H9 (cell line): ENCODE results near the gene TSSK6. TPM values are rescaled to one million over a fixed set of nuclear protein-coding genes. Genes with fewer than 3 reads are reported as not detected.

Experiments used
- DNase-seq: peaks from one replicate; pipeline ENCODE4 v3.0.0-alpha.2; 2017
- H2AFZ ChIP-seq: one replicate; pipeline ENCODE4 v1.6.1; 2013; ENCODE audit warnings: mild to moderate bottlenecking, low read length, control low read depth, moderate library complexity
- H2AK5ac ChIP-seq: 2 replicates; pipeline ENCODE4 v1.6.1; 2013; ENCODE audit warnings: low read length, control low read depth, mixed read lengths; ENCODE audit not compliant: insufficient read length
- H2BK120ac ChIP-seq: one replicate; pipeline ENCODE4 v1.6.1; 2013; ENCODE audit warnings: low read depth, mild to moderate bottlenecking, low read length, control low read depth, inconsistent platforms; ENCODE audit not compliant: poor library complexity, severe bottlenecking
- H2BK12ac ChIP-seq: 2 replicates; pipeline ENCODE4 v1.6.1; 2013; ENCODE audit warnings: low read length, control low read depth, mixed read lengths, low read depth; ENCODE audit not compliant: insufficient read length
- H2BK15ac ChIP-seq: 2 replicates; pipeline ENCODE4 v1.6.1; 2013; ENCODE audit warnings: low read depth, low read length, control low read depth
- H2BK20ac ChIP-seq: one replicate; pipeline ENCODE4 v1.6.1; 2013; ENCODE audit warnings: low read depth, mild to moderate bottlenecking, low read length, control low read depth, inconsistent platforms; ENCODE audit not compliant: poor library complexity, severe bottlenecking
- H2BK5ac ChIP-seq: 2 replicates; pipeline ENCODE4 v1.6.1; 2013; ENCODE audit warnings: low read length, control low read depth, mixed read lengths; ENCODE audit not compliant: insufficient read length
- H3K14ac ChIP-seq: 2 replicates; pipeline ENCODE4 v1.6.1; 2013; ENCODE audit warnings: low read length, control low read depth; ENCODE audit not compliant: insufficient read depth
- H3K18ac ChIP-seq: 2 replicates; pipeline ENCODE4 v1.6.1; 2013; ENCODE audit warnings: low read depth, mild to moderate bottlenecking, mixed read lengths, low read length, control low read depth; ENCODE audit not compliant: insufficient read length
- H3K23ac ChIP-seq: 2 replicates; pipeline ENCODE4 v1.6.1; 2013; ENCODE audit warnings: low read length, control low read depth, mixed read lengths, low read depth; ENCODE audit not compliant: insufficient read length
- H3K23me2 ChIP-seq: 2 replicates; pipeline ENCODE4 v1.6.1; 2013; ENCODE audit warnings: low read depth, mild to moderate bottlenecking, mixed read lengths, low read length, control low read depth; ENCODE audit not compliant: insufficient read length, poor library complexity, severe bottlenecking
- H3K27ac ChIP-seq: 2 replicates; pipeline ENCODE4 v1.5.1; 2013; ENCODE audit warnings: low read length, control low read depth, mixed read lengths, low read depth; ENCODE audit not compliant: insufficient read length
- H3K27me3 ChIP-seq: 2 replicates; pipeline ENCODE4 v1.6.1; 2013; ENCODE audit warnings: low read length, control low read depth, inconsistent platforms; ENCODE audit not compliant: insufficient read depth
- H3K4ac ChIP-seq: 2 replicates; pipeline ENCODE4 v1.6.1; 2013; ENCODE audit warnings: low read depth, mild to moderate bottlenecking, control low read depth, inconsistent platforms, low read length, moderate library complexity
- H3K4me1 ChIP-seq: 2 replicates; pipeline ENCODE4 v1.6.1; 2013; ENCODE audit warnings: low read length, control low read depth, inconsistent platforms; ENCODE audit not compliant: insufficient read depth
- H3K4me2 ChIP-seq: 2 replicates; pipeline ENCODE4 v1.6.1; 2013; ENCODE audit warnings: low read length, control low read depth, mixed read lengths; ENCODE audit not compliant: insufficient read length, insufficient read depth
- H3K56ac ChIP-seq: 2 replicates; pipeline ENCODE4 v1.6.1; 2013; ENCODE audit warnings: low read depth, mild to moderate bottlenecking, mixed read lengths, low read length, control low read depth; ENCODE audit not compliant: insufficient read length
- H3K79me1 ChIP-seq: 2 replicates; pipeline ENCODE4 v1.6.1; 2013; ENCODE audit warnings: low read depth, mild to moderate bottlenecking, moderate library complexity, low read length, control low read depth, inconsistent platforms; ENCODE audit not compliant: insufficient read depth, poor library complexity, severe bottlenecking
- H3K79me2 ChIP-seq: 2 replicates; pipeline ENCODE4 v1.6.1; 2013; ENCODE audit warnings: low read length, control low read depth, inconsistent platforms; ENCODE audit not compliant: insufficient read depth
- H3K9ac ChIP-seq: 2 replicates; pipeline ENCODE4 v1.6.1; 2013; ENCODE audit warnings: low read length, control low read depth, mixed read lengths; ENCODE audit not compliant: insufficient read length; ENCODE audit errors: extremely low read depth
- H3K9me3 ChIP-seq: one replicate; pipeline ENCODE4 v1.6.1; 2013; ENCODE audit warnings: low read depth, low read length, inconsistent platforms; ENCODE audit not compliant: control insufficient read depth
- H3T11ph ChIP-seq: one replicate; pipeline ENCODE4 v1.6.1; 2013; ENCODE audit warnings: mild to moderate bottlenecking, low read length, control low read depth, inconsistent platforms
- H4K20me1 ChIP-seq: one replicate; pipeline ENCODE4 v1.6.1; 2013; ENCODE audit not compliant: control insufficient read depth, insufficient read length, insufficient read depth
- H4K5ac ChIP-seq: 2 replicates; pipeline ENCODE4 v1.6.1; 2013; ENCODE audit warnings: low read depth, mild to moderate bottlenecking, mixed read lengths, low read length, control low read depth; ENCODE audit not compliant: insufficient read length
- H4K8ac ChIP-seq: replicated peaks from 2 replicates; pipeline ENCODE4 v1.6.1; 2013; ENCODE audit warnings: low read length, control low read depth, mixed read lengths, low read depth; ENCODE audit not compliant: insufficient read length
- H4K91ac ChIP-seq: 2 replicates; pipeline ENCODE4 v1.6.1; 2013; ENCODE audit warnings: low read depth, mild to moderate bottlenecking, moderate library complexity, mixed read lengths, low read length, control low read depth; ENCODE audit not compliant: insufficient read length
- H3K27ac Mint-ChIP-seq, 3 experiments: 2 replicates in 2 of 3; 3 replicates in 1 of 3; pipeline ENCODE4 v1.8.0; 2020 to 2021; ENCODE audit warnings: mixed read lengths in 3 of 3, mild to moderate bottlenecking in 1 of 3, moderate library complexity in 1 of 3
- H3K27me3 Mint-ChIP-seq: 2 replicates; pipeline ENCODE4 v1.8.0; 2021; ENCODE audit warnings: low read depth, mild to moderate bottlenecking, moderate library complexity, mixed read lengths
- H3K36me3 Mint-ChIP-seq, 3 experiments: 2 replicates in 2 of 3; 3 replicates in 1 of 3; pipeline ENCODE4 v1.8.0; 2020 to 2021; ENCODE audit warnings: low read depth in 3 of 3, mixed read lengths in 3 of 3; ENCODE audit not compliant: insufficient read depth in 1 of 3
- H3K4me1 Mint-ChIP-seq, 2 experiments: 2 replicates each; pipeline ENCODE4 v1.8.0; 2020; ENCODE audit warnings: mixed read lengths in 2 of 2
- H3K4me3 Mint-ChIP-seq, 2 experiments: 2 replicates in 1 of 2; 3 replicates in 1 of 2; pipeline ENCODE4 v1.8.0; 2020 to 2021; ENCODE audit warnings: mild to moderate bottlenecking in 2 of 2, mixed read lengths in 2 of 2, moderate library complexity in 1 of 2
- H3K9me3 Mint-ChIP-seq, 2 experiments: 2 replicates in 1 of 2; 3 replicates in 1 of 2; pipeline ENCODE4 v1.8.0; 2020; ENCODE audit warnings: mild to moderate bottlenecking in 2 of 2, mixed read lengths in 2 of 2, moderate library complexity in 1 of 2
- whole genome bisulfite sequencing: extraction: QIAGEN DNeasy Blood & Tissue Kit; methylation state at CpG from one replicate; pipeline ENCODE4 v1.1.7; 2013; ENCODE audit warnings: missing lambda C conversion rate, low lambda C conversion rate, mixed read lengths; ENCODE audit not compliant: insufficient read length; ENCODE audit errors: extremely low coverage; 5-methylcytosine and 5-hydroxymethylcytosine counted together
- total RNA-seq: library from RNA; stranded (reverse); gene quantifications from 2 replicates; pipeline ENCODE4 v1.2.1, GENCODE V29; 2021
- TF ChIP-seq, protein P1 (sequence below): fragments of 200-600 bp; sonication (generic); conservative IDR thresholded peaks from 3 replicates; pipeline ENCODE4 v1.8.0; 2021; ENCODE audit warnings: antibody characterized with exemption, mild to moderate bottlenecking

The TSSK6 gene
- total RNA-seq, 1 experiment from 2014 or later, result 2.6 TPM

DNA sequence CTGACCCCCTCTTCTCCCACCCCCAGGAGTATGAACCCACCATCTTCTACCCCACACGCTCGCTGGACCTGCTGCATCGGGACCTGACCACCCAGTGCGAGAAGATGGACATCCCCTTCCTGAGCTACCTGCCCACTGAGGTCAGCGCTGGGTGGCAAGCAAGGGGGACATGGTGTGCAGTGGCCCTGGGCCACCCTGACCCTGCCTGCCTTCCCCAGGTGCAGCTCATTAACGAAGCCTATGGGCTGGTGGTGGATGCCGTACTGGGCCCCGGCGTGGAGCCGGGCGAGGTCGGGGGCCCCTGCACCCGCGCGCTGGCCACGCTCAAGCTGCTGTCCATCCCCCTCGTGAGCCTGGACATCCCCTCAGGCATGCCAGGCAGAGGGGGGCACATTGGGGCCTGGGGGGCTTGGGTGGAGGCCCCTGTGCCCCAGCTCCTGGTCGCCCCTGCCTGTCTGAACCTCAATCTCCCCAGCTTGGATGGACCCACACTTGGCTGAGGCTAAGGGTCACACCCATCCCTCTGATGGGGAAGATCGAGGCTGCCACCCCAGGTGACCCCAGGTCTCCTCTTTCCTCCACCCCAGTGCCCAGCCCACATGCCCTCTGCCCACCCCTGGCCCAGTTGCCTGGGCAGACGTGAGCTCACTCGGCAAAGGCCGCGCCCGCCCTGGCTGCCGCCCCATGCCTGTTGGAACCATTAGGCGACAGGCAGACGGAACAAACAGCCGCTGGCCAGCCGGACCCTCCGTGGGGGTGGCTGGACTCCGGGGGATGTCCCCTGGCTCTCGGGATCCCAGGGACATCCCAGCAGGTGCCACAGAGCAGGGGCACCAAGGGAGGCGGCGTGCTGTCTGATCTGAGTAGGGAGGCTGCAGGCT is 20.2 kb upstream of the TSSK6 start:
- H3K27me3 Mint-ChIP-seq, result peaks cover 32% of the 10 kb centered on the region
- H3K23ac ChIP-seq, result no peak overlapping the region
- no peak overlapping the region for H3K4ac ChIP-seq
- no peak overlapping the region for H2BK15ac ChIP-seq
- H2BK20ac ChIP-seq, result no peak overlapping the region
- H3K27me3 ChIP-seq, result peaks cover 2% of the 10 kb centered on the region; the same call in 1 of the 2 replicates
- H2BK5ac ChIP-seq, result no peak overlapping the region
- H3K23me2 ChIP-seq, result peaks cover 9% of the 10 kb centered on the region
- no peaks in the 10 kb centered on the region for H3K4me1 ChIP-seq
- no peak overlapping the region for H3K27ac ChIP-seq
- H2AK5ac ChIP-seq, result no peak overlapping the region
- H3K9me3 Mint-ChIP-seq, result no peaks in the 10 kb centered on the region; a peak in 1 of 5 replicates
- H3K9ac ChIP-seq, result no peak overlapping the region
- no peak overlapping the region for H2BK12ac ChIP-seq
- no peaks in the 10 kb centered on the region for H4K20me1 ChIP-seq
- H3K27ac Mint-ChIP-seq, result peak overlapping the region in 1 of 3 experiments; percentile 84; a peak in 1 of 7 replicates
- peaks cover 10 to 16% of the 10 kb centered on the region in 2 experiments for H3K4me1 Mint-ChIP-seq
- peak overlapping the region in 1 of 2 experiments; percentile 55; a peak in 2 of 5 replicates for H3K4me3 Mint-ChIP-seq
- H4K91ac ChIP-seq, result no peak overlapping the region
- no peaks in the 10 kb centered on the region for H3K79me1 ChIP-seq
- no peak overlapping the region for H3K14ac ChIP-seq
- no peak overlapping the region for H2AFZ ChIP-seq
- H3T11ph ChIP-seq, result no peak overlapping the region
- no peak for DNase-seq
- TF ChIP-seq, protein P1, sequence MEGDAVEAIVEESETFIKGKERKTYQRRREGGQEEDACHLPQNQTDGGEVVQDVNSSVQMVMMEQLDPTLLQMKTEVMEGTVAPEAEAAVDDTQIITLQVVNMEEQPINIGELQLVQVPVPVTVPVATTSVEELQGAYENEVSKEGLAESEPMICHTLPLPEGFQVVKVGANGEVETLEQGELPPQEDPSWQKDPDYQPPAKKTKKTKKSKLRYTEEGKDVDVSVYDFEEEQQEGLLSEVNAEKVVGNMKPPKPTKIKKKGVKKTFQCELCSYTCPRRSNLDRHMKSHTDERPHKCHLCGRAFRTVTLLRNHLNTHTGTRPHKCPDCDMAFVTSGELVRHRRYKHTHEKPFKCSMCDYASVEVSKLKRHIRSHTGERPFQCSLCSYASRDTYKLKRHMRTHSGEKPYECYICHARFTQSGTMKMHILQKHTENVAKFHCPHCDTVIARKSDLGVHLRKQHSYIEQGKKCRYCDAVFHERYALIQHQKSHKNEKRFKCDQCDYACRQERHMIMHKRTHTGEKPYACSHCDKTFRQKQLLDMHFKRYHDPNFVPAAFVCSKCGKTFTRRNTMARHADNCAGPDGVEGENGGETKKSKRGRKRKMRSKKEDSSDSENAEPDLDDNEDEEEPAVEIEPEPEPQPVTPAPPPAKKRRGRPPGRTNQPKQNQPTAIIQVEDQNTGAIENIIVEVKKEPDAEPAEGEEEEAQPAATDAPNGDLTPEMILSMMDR, result no peak
- no peak overlapping the region for H4K5ac ChIP-seq
- H3K56ac ChIP-seq, result no peak overlapping the region
- H3K18ac ChIP-seq, result no peak overlapping the region
- WGBS, result no CpG with 5 or more reads among the region's 34 CpGs
- no peaks in the 10 kb centered on the region for H3K79me2 ChIP-seq
- H3K4me2 ChIP-seq, result no peak overlapping the region
- H2BK120ac ChIP-seq, result no peak overlapping the region
- H3K36me3 Mint-ChIP-seq, result peaks cover 3 to 19% (median 10%) of the 10 kb centered on the region in 3 experiments; a peak in 5 of 7 replicates
- H4K8ac ChIP-seq, result no peak overlapping the region
- H3K9me3 ChIP-seq, result no peaks in the 10 kb centered on the region
